PFSK-1 (cell line): ENCODE data around the gene KSR1.

Source experiments
- FOXP2 ChIP-seq: optimal IDR thresholded peaks from 2 replicates; pipeline ENCODE3; 2011; ENCODE audit warnings: borderline replicate concordance, control low read depth, inconsistent platforms; ENCODE audit not compliant: insufficient read depth; ENCODE audit errors: extremely low read length, extremely low read depth
- POLR2AphosphoS5 ChIP-seq: IDR thresholded peaks from 2 replicates; pipeline ENCODE4 v1.6.1; 2012; ENCODE audit warnings: low read depth, mild to moderate bottlenecking, control low read depth, low read length, moderate library complexity
- SIN3A ChIP-seq: IDR thresholded peaks from 2 replicates; pipeline ENCODE4 v1.6.1; 2012; ENCODE audit warnings: mild to moderate bottlenecking, low read length, moderate library complexity, borderline replicate concordance; ENCODE audit not compliant: insufficient read depth
- TAF1 ChIP-seq: IDR thresholded peaks from 2 replicates; pipeline ENCODE4 v1.6.1; 2012; ENCODE audit warnings: low read length, control low read depth, borderline replicate concordance; ENCODE audit not compliant: insufficient read depth
- TF ChIP-seq, protein P1 (sequence below), 2 experiments: IDR thresholded peaks; 2 replicates each; pipeline versions ENCODE4 v1.6.1 to v1.8.0; 2011 to 2012; ENCODE audit warnings: low read depth in 2 of 2, low read length in 2 of 2, control low read depth in 1 of 2, inconsistent platforms in 1 of 2, mild to moderate bottlenecking in 1 of 2, moderate library complexity in 1 of 2; ENCODE audit not compliant: insufficient read depth in 1 of 2

Gene KSR1

DNA sequence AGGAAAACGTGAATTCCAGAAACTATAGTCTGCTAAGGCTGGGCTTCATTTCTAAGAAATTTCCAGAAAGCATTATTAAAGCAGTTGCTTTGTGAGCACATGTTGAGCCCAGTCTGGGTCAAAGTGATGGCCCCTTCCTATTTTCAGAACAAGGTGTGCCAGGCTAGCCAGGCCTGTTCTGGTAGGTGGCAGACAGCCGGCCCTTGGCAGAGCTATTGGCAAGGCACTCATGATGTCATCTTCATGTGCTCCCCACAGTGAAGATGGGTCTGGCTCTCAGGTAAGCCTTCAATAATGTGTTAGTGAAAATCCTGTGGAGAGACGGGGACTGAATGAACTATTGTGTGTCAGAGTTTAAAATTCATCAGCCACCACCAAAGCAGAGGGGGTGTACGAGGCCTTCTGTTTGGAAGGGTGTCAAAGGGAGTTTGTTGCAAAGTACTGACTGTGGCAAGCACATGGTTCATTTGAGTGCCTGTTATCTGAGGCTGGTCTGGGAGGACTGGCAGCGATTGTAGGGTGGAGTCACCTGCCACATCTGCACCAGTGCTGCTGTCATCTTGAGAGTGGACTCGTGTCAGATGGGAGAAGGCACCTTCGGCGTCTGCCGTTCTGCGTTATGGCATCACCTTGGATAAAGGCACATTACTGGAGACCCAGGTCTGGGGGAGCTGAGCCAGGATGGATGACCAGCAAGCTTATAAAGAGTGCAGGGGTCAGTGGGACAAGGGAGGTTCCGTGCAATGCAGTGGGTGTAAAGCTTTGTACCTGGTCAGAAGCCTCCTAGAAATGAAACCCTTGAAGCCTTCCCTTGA, 43.4 kb downstream of the KSR1 start:
- TF ChIP-seq FOXP2 (no peak), SIN3A (no peak), TAF1 (no peak), POLR2AphosphoS5 (no peak)
- TF ChIP-seq, protein P1, sequence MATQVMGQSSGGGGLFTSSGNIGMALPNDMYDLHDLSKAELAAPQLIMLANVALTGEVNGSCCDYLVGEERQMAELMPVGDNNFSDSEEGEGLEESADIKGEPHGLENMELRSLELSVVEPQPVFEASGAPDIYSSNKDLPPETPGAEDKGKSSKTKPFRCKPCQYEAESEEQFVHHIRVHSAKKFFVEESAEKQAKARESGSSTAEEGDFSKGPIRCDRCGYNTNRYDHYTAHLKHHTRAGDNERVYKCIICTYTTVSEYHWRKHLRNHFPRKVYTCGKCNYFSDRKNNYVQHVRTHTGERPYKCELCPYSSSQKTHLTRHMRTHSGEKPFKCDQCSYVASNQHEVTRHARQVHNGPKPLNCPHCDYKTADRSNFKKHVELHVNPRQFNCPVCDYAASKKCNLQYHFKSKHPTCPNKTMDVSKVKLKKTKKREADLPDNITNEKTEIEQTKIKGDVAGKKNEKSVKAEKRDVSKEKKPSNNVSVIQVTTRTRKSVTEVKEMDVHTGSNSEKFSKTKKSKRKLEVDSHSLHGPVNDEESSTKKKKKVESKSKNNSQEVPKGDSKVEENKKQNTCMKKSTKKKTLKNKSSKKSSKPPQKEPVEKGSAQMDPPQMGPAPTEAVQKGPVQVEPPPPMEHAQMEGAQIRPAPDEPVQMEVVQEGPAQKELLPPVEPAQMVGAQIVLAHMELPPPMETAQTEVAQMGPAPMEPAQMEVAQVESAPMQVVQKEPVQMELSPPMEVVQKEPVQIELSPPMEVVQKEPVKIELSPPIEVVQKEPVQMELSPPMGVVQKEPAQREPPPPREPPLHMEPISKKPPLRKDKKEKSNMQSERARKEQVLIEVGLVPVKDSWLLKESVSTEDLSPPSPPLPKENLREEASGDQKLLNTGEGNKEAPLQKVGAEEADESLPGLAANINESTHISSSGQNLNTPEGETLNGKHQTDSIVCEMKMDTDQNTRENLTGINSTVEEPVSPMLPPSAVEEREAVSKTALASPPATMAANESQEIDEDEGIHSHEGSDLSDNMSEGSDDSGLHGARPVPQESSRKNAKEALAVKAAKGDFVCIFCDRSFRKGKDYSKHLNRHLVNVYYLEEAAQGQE (IDR thresholded peaks at IDR 0.05; ENCODE audit: insufficient read depth in 1 of 2, low read depth in 2 of 2, low read length in 2 of 2), result no peak

DNA sequence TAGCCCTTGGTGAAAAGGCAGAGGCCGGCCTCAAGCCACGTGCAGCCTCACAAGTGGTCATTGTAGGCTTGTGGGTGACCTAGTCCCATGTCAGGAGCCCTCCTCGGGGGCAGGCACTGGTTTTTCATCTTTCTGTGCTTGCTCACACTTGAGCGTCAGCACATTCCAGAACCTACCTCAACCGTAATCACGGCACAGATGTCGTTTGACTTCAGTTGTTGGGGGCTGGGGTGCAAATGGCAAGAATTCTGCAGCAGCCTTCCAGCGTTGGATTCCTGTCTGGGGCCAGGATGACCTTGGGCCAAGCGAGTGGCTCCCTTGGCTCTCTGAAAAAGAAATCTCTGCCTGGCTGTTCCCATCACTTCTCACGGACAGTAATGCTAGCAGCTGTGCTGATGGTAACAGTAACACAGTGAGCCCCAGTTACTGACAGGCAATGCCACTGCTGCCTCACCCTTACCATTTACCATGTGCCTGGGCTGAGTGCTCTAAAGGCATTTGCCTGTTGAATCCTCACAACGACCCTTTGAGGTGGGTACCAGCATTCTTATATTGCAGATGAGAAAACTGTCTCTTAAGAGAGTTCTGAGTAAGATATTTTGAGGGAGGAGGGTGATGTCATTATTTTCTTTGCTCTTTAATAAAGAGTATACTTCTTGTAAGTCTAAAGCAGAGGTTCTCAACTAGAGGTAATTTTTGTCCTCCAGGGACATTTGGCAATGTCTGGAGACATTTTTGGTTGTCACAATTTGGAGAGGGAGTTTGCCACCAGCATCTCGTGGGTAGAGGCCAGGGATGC, 46.5 kb downstream of the KSR1 start:
- TF ChIP-seq, protein P1 (IDR thresholded peaks at IDR 0.05; ENCODE audit: insufficient read depth in 1 of 2, low read depth in 2 of 2, low read length in 2 of 2), result no peak
- TF ChIP-seq SIN3A (no peak), TAF1 (no peak), POLR2AphosphoS5 (no peak), FOXP2 (no peak)

DNA sequence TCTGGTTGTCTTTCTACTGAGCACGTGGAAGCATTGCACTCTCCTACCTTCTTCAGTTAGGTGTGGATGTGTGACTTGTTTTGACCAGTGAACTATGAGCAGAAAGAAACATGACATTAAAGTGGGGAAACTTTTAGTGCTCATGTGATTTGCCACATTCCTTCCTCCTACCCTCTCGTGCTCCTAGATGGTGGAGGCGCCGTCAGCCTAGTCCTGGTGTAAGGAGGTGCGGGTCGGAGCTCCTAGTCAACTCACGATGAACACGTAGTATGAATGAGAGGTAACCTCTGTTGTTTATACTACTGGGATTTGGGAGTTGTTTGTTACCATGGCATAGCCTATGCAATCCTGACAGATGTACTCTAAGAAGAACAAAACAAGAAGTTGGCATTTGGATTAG, 47.4 kb downstream of the KSR1 start:
- TF ChIP-seq, protein P1 (IDR thresholded peaks at IDR 0.05; ENCODE audit: insufficient read depth in 1 of 2, low read depth in 2 of 2, low read length in 2 of 2), result no peak
- TF ChIP-seq SIN3A, result no peak
- no peak for TF ChIP-seq FOXP2
- no peak for TF ChIP-seq POLR2AphosphoS5
- TF ChIP-seq TAF1, result no peak

DNA sequence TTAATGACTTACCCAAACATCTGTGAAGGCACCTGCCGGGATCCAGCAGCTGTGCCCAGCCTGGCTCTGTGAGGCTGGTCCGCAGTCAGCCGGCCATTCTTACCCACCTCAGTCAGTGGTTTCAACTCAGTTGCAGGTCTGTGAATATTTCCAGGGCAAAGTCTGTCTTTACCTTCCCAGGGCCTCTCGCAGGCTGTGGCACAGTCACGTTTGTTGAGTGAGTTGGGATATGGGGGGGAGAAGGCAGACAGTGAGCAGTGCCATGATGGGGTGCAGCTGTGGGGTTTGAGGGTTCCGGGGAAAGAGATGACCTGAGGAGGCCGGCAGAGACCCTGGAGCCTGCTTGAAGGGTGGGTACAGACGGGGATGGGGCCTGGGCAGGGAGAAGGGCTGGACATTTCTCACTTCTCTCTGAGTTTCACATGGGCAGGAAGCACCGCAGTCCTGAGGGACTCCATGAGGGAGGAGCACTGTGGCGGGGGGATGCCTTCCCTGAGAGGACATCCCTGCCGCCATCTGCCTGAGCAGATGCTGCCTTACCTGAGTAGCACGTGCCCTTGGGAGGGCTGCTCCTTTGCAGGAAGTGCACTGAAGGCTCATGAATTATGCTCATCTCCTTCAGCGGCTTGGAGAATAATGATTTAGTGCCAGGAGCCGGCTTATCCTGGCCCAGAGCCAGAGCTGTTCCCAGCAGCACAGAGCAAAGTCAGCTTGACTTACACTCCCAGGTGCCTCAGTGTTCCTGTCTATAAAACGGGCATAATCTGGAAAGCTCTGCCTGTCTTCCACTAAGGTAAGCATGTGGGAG, 48.1 kb downstream of the KSR1 start:
- no peak for TF ChIP-seq POLR2AphosphoS5
- TF ChIP-seq, protein P1 (IDR thresholded peaks at IDR 0.05; ENCODE audit: insufficient read depth in 1 of 2, low read depth in 2 of 2, low read length in 2 of 2), result no peak
- no peak for TF ChIP-seq TAF1
- no peak for TF ChIP-seq FOXP2
